ENCODE results near the gene SLC25A25. TPM values are rescaled to one million over a fixed set of nuclear protein-coding genes. Genes with fewer than 3 reads are reported as not detected.

SLC25A25 gene
- total and polyA plus RNA-seq, 9 of the 15 experiments (the other 6 are each of a cell fraction or from before 2014, with no cell fraction given) = 0.07 to 35.9 (median 23.2) TPM

DNA sequence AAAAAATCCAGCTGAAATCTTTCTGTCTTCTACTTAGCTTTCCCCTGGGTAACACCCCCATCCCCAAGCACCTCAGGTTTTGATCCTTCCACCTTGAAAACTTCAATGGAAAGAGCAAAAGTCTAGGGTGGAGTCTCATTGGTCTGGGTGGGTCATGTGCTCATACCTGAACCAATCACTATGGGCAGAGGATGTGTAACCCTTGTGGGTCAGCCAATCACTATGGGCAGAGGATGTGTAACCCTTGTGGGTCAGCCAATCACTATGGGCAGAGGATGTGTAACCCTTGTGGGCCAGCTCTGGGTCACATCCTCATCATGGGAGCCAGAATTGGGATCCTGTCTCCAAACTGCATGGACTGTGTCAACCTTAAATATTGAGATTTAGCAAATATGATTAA lies 19.4 kb upstream of the SLC25A25 start (continued):
- TF ChIP-seq, protein P1, sequence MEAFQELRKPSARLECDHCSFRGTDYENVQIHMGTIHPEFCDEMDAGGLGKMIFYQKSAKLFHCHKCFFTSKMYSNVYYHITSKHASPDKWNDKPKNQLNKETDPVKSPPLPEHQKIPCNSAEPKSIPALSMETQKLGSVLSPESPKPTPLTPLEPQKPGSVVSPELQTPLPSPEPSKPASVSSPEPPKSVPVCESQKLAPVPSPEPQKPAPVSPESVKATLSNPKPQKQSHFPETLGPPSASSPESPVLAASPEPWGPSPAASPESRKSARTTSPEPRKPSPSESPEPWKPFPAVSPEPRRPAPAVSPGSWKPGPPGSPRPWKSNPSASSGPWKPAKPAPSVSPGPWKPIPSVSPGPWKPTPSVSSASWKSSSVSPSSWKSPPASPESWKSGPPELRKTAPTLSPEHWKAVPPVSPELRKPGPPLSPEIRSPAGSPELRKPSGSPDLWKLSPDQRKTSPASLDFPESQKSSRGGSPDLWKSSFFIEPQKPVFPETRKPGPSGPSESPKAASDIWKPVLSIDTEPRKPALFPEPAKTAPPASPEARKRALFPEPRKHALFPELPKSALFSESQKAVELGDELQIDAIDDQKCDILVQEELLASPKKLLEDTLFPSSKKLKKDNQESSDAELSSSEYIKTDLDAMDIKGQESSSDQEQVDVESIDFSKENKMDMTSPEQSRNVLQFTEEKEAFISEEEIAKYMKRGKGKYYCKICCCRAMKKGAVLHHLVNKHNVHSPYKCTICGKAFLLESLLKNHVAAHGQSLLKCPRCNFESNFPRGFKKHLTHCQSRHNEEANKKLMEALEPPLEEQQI (IDR thresholded peaks at IDR 0.05) = no peak
- TF ChIP-seq ZNF699 (CRISPR knock-in tag; IDR thresholded peaks at IDR 0.05; ENCODE audit: insufficient replicate concordance) (no peak), NR2C2 (CRISPR knock-in tag; IDR thresholded peaks at IDR 0.05) (no peak), NR2C2 (tag; IDR thresholded peaks at IDR 0.05) (peak; percentile 28; the same call in 1 of the 2 replicates), NR2C1 (IDR thresholded peaks at IDR 0.05) (peak; percentile 75), NR2C1 (tag; IDR thresholded peaks at IDR 0.05) (peak; percentile 38; the same call in 1 of the 2 replicates), ESRRB (CRISPR knock-in tag; IDR thresholded peaks at IDR 0.05; ENCODE audit: borderline replicate concordance) (no peak), NEUROD1 (IDR thresholded peaks at IDR 0.05; ENCODE audit: borderline replicate concordance, low read depth, low read length, partially characterized antibody) (no peak), TEAD2 (tag; IDR thresholded peaks at IDR 0.05) (no peak)
- TF ChIP-seq, protein P2, sequence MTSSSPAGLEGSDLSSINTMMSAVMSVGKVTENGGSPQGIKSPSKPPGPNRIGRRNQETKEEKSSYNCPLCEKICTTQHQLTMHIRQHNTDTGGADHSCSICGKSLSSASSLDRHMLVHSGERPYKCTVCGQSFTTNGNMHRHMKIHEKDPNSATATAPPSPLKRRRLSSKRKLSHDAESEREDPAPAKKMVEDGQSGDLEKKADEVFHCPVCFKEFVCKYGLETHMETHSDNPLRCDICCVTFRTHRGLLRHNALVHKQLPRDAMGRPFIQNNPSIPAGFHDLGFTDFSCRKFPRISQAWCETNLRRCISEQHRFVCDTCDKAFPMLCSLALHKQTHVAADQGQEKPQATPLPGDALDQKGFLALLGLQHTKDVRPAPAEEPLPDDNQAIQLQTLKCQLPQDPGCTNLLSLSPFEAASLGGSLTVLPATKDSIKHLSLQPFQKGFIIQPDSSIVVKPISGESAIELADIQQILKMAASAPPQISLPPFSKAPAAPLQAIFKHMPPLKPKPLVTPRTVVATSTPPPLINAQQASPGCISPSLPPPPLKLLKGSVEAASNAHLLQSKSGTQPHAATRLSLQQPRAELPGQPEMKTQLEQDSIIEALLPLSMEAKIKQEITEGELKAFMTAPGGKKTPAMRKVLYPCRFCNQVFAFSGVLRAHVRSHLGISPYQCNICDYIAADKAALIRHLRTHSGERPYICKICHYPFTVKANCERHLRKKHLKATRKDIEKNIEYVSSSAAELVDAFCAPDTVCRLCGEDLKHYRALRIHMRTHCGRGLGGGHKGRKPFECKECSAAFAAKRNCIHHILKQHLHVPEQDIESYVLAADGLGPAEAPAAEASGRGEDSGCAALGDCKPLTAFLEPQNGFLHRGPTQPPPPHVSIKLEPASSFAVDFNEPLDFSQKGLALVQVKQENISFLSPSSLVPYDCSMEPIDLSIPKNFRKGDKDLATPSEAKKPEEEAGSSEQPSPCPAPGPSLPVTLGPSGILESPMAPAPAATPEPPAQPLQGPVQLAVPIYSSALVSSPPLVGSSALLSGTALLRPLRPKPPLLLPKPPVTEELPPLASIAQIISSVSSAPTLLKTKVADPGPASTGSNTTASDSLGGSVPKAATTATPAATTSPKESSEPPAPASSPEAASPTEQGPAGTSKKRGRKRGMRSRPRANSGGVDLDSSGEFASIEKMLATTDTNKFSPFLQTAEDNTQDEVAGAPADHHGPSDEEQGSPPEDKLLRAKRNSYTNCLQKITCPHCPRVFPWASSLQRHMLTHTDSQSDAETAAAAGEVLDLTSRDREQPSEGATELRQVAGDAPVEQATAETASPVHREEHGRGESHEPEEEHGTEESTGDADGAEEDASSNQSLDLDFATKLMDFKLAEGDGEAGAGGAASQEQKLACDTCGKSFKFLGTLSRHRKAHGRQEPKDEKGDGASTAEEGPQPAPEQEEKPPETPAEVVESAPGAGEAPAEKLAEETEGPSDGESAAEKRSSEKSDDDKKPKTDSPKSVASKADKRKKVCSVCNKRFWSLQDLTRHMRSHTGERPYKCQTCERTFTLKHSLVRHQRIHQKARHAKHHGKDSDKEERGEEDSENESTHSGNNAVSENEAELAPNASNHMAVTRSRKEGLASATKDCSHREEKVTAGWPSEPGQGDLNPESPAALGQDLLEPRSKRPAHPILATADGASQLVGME (CRISPR knock-in tag; IDR thresholded peaks at IDR 0.05) = no peak
